ENCODE results near the gene ATP10D.

DNA sequence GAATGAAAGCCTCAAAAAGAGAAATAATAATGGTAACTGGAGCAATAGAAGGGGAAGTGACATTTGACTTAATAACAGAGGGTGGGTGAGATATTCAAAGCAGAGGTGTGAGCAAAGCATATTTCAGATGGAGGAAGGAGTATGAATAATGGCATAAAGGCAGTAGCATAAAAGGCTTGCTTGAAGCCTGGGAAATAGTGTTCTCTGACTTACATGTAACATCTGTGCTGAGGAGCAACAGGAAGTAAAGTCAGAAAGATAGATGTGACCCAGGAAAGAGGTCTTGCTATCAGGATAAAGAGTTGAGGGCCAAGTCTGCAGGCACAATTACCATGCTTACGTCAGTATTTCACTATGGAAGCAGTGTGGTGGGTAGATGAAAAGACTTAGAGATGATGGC lies 28.4 kb downstream of the ATP10D start:
- TF ChIP-seq OSR1 (CRISPR knock-in tag; IDR thresholded peaks at IDR 0.05) (no peak), ZFP30 (CRISPR knock-in tag; IDR thresholded peaks at IDR 0.05) (no peak), TOX (CRISPR knock-in tag; IDR thresholded peaks at IDR 0.05; ENCODE audit: borderline replicate concordance) (no peak), ZC3H10 (CRISPR knock-in tag; IDR thresholded peaks at IDR 0.05) (no peak), TCF4 (CRISPR knock-in tag; IDR thresholded peaks at IDR 0.05; ENCODE audit: borderline replicate concordance) (no peak), BACH2 (CRISPR knock-in tag; IDR thresholded peaks at IDR 0.05; ENCODE audit: borderline replicate concordance) (no peak), SNAI2 (CRISPR knock-in tag; IDR thresholded peaks at IDR 0.05) (no peak), ISL1 (CRISPR knock-in tag; IDR thresholded peaks at IDR 0.05) (no peak), PPARA (CRISPR knock-in tag; IDR thresholded peaks at IDR 0.05; ENCODE audit: borderline replicate concordance) (no peak), RARB (CRISPR knock-in tag; IDR thresholded peaks at IDR 0.05) (no peak)
- TF ChIP-seq, protein P1, sequence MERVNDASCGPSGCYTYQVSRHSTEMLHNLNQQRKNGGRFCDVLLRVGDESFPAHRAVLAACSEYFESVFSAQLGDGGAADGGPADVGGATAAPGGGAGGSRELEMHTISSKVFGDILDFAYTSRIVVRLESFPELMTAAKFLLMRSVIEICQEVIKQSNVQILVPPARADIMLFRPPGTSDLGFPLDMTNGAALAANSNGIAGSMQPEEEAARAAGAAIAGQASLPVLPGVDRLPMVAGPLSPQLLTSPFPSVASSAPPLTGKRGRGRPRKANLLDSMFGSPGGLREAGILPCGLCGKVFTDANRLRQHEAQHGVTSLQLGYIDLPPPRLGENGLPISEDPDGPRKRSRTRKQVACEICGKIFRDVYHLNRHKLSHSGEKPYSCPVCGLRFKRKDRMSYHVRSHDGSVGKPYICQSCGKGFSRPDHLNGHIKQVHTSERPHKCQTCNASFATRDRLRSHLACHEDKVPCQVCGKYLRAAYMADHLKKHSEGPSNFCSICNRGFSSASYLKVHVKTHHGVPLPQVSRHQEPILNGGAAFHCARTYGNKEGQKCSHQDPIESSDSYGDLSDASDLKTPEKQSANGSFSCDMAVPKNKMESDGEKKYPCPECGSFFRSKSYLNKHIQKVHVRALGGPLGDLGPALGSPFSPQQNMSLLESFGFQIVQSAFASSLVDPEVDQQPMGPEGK (CRISPR knock-in tag; IDR thresholded peaks at IDR 0.05; ENCODE audit: borderline replicate concordance): no peak
- TF ChIP-seq, protein P2, sequence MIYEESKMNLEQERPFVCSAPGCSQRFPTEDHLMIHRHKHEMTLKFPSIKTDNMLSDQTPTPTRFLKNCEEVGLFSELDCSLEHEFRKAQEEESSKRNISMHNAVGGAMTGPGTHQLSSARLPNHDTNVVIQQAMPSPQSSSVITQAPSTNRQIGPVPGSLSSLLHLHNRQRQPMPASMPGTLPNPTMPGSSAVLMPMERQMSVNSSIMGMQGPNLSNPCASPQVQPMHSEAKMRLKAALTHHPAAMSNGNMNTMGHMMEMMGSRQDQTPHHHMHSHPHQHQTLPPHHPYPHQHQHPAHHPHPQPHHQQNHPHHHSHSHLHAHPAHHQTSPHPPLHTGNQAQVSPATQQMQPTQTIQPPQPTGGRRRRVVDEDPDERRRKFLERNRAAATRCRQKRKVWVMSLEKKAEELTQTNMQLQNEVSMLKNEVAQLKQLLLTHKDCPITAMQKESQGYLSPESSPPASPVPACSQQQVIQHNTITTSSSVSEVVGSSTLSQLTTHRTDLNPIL (CRISPR knock-in tag; IDR thresholded peaks at IDR 0.05; ENCODE audit: low read depth): no peak
- TF ChIP-seq, protein P3, sequence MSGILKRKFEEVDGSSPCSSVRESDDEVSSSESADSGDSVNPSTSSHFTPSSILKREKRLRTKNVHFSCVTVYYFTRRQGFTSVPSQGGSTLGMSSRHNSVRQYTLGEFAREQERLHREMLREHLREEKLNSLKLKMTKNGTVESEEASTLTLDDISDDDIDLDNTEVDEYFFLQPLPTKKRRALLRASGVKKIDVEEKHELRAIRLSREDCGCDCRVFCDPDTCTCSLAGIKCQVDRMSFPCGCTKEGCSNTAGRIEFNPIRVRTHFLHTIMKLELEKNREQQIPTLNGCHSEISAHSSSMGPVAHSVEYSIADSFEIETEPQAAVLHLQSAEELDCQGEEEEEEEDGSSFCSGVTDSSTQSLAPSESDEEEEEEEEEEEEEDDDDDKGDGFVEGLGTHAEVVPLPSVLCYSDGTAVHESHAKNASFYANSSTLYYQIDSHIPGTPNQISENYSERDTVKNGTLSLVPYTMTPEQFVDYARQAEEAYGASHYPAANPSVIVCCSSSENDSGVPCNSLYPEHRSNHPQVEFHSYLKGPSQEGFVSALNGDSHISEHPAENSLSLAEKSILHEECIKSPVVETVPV (CRISPR knock-in tag; IDR thresholded peaks at IDR 0.05): no peak
- TF ChIP-seq, protein P4, sequence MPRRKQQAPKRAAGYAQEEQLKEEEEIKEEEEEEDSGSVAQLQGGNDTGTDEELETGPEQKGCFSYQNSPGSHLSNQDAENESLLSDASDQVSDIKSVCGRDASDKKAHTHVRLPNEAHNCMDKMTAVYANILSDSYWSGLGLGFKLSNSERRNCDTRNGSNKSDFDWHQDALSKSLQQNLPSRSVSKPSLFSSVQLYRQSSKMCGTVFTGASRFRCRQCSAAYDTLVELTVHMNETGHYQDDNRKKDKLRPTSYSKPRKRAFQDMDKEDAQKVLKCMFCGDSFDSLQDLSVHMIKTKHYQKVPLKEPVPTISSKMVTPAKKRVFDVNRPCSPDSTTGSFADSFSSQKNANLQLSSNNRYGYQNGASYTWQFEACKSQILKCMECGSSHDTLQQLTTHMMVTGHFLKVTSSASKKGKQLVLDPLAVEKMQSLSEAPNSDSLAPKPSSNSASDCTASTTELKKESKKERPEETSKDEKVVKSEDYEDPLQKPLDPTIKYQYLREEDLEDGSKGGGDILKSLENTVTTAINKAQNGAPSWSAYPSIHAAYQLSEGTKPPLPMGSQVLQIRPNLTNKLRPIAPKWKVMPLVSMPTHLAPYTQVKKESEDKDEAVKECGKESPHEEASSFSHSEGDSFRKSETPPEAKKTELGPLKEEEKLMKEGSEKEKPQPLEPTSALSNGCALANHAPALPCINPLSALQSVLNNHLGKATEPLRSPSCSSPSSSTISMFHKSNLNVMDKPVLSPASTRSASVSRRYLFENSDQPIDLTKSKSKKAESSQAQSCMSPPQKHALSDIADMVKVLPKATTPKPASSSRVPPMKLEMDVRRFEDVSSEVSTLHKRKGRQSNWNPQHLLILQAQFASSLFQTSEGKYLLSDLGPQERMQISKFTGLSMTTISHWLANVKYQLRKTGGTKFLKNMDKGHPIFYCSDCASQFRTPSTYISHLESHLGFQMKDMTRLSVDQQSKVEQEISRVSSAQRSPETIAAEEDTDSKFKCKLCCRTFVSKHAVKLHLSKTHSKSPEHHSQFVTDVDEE (CRISPR knock-in tag; IDR thresholded peaks at IDR 0.05): no peak

Measured in SK-N-SH treated with all-trans-retinoic acid at 6 μM for 48 hours (cell line).